Astrocyte (in vitro differentiated cells and primary cell): ENCODE results near the gene CADPS.

Experiments
- CTCF ChIP-seq: IDR thresholded peaks from 2 replicates; pipeline ENCODE4 v1.5.1; 2011; ENCODE audit warnings: low read depth, mild to moderate bottlenecking, inconsistent platforms, low read length, moderate library complexity; ENCODE audit not compliant: insufficient read depth
- EZH2 ChIP-seq: IDR thresholded peaks from 2 replicates; pipeline ENCODE4 v1.6.1; 2012; ENCODE audit warnings: mild to moderate bottlenecking, low read length, inconsistent platforms; ENCODE audit not compliant: insufficient read depth

- no peak for TF ChIP-seq CTCF
- TF ChIP-seq EZH2 = no peak
Observed at GRCh38 chr3:62462788-62463187, 412.4 kb downstream of the CADPS start.
